T-helper 17 cell (primary cell): Measurements from ENCODE around the gene TTC7B. TPM values are rescaled to one million over a fixed set of nuclear protein-coding genes. Genes with fewer than 3 reads are reported as not detected.

Experiments
- ATAC-seq: fragments of 150-1000 bp; cut with Tn5 transposase; 2 replicates; pipeline ENCODE4 v1.10.0; 2021; ENCODE audit warnings: mild to moderate bottlenecking, moderate library complexity
- DNase-seq, 3 donors: peaks; one replicate each; pipeline versions ENCODE4 v3.0.0 to v3.0.0-alpha.2; 2020 to 2021
- H3K9me3 ChIP-seq: one replicate; pipeline ENCODE4 v1.7.0; 2013; ENCODE audit warnings: low read length, mild to moderate bottlenecking; ENCODE audit not compliant: control insufficient read depth, poor library complexity, severe bottlenecking
- H3K27ac Mint-ChIP-seq: one replicate; pipeline ENCODE4 v1.8.0; 2022; ENCODE audit warnings: mild to moderate bottlenecking, moderate library complexity, mixed read lengths
- H3K27me3 Mint-ChIP-seq: one replicate; pipeline ENCODE4 v1.8.0; 2022; ENCODE audit warnings: mixed read lengths
- H3K36me3 Mint-ChIP-seq: one replicate; pipeline ENCODE4 v1.8.0; 2022; ENCODE audit warnings: low read depth, mixed read lengths
- H3K4me1 Mint-ChIP-seq: one replicate; pipeline ENCODE4 v1.8.0; 2022; ENCODE audit warnings: mild to moderate bottlenecking, mixed read lengths
- H3K4me3 Mint-ChIP-seq: one replicate; pipeline ENCODE4 v1.8.0; 2022; ENCODE audit warnings: mild to moderate bottlenecking, moderate library complexity, mixed read lengths
- total RNA-seq, 4 donors: library from RNA in 2 of 4; stranded (reverse) in 2 of 4; gene quantifications; one replicate each; pipeline ENCODE4 v1.2.3 and lab custom pipeline; 2022 to 2026

TTC7B gene
- total RNA-seq, 2 donors from 2014 or later, result 2.5 to 28.3 TPM

- ATAC-seq, result no peak
- Mint-ChIP-seq H3K4me1 (peaks cover 2% of the 10 kb centered on the region), H3K27me3 (peaks cover 13% of the 10 kb centered on the region), H3K27ac (no peak overlapping the region), H3K36me3 (peaks cover 2% of the 10 kb centered on the region), H3K4me3 (no peak overlapping the region)
- no peaks in the 10 kb centered on the region for H3K9me3 ChIP-seq
- DNase-seq, result no peak
These were observed 324.9 kb downstream of the TTC7B start for GRCh38 chr14:90491221-90491885.

DNA sequence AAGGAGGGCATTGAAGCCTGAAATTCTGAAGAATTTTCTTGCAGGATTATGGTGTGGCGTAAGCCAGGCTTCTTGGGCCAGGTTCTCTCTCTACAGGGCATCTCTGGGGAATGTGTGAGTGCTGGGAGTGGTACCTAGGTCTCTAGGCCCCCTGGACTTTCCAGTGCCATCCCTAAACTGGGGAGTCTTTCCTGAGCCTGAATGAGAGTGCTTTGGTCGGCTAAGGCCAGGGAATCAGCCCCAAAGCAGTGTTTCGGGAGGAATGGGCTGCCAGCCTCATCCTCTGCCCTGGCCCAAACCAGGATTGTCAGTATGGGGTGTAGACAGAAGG is 325.5 kb downstream of the TTC7B start:
- H3K9me3 ChIP-seq, result no peaks in the 10 kb centered on the region
- DNase-seq (no peak), ATAC-seq (no peak)
- Mint-ChIP-seq H3K27ac (no peak overlapping the region), H3K4me3 (no peak overlapping the region), H3K4me1 (peaks cover 2% of the 10 kb centered on the region), H3K36me3 (peaks cover 2% of the 10 kb centered on the region), H3K27me3 (peaks cover 20% of the 10 kb centered on the region)

- ATAC-seq, result no peak
- peaks cover 21% of the 10 kb centered on the region for H3K27me3 Mint-ChIP-seq
- H3K9me3 ChIP-seq, result no peaks in the 10 kb centered on the region
These were observed 326.1 kb downstream of the TTC7B start for GRCh38 chr14:90489916-90490719.

DNA sequence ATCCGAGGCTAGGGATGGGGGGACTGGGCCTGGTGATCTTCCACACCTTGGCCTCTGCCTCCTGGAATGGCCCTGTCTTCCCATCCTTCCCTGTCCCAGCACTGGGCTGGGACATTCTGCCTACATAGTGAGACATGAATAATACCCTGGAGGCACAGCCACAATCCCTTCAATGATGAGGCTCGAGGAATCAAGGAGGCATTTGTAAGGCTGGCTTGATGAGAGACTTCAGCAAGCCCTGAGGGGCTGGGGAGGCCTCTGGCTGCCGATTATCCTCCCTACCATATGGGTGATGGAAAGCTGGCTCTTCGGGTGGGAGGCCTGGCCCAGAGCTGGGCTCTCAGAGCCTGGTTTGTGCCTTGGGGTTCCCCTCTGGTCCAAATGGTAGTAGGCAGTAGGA is 326.9 kb downstream of the TTC7B start:
- Mint-ChIP-seq H3K27ac (no peak overlapping the region), H3K4me1 (peaks cover 2% of the 10 kb centered on the region), H3K36me3 (peaks cover 2% of the 10 kb centered on the region), H3K4me3 (no peak overlapping the region), H3K27me3 (peaks cover 21% of the 10 kb centered on the region)
- H3K9me3 ChIP-seq, result no peaks in the 10 kb centered on the region
- no peak for ATAC-seq
- no peak for DNase-seq

More at GRCh38 chr14:90489916-90490719, 326.1 kb downstream of the TTC7B start:
- DNase-seq, result no peak
- peaks cover 2% of the 10 kb centered on the region for H3K4me1 Mint-ChIP-seq
- no peak overlapping the region for H3K27ac Mint-ChIP-seq
- peaks cover 2% of the 10 kb centered on the region for H3K36me3 Mint-ChIP-seq
- no peak overlapping the region for H3K4me3 Mint-ChIP-seq

DNA sequence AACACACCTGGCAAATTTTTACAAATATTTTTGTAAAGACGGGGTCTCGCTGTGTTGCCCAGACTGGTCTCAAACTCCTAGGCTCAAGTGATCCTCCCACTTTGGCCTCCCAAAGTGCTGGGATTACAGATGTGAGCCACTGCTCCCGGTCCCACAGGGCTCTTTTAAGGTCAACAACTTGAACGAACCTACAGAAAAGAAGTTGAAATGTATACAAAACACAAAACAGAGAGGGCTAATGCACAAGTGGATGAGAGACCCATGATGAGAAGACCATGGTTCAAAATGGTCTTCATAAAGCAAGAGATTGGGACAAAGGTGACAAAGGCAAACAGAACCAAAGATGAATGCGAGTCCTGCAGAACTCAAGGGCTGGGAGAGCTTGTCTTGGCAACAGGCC is 328.0 kb downstream of the TTC7B start:
- H3K27ac Mint-ChIP-seq, result no peak overlapping the region
- peaks cover 21% of the 10 kb centered on the region for H3K27me3 Mint-ChIP-seq
- peaks cover 11% of the 10 kb centered on the region for H3K4me1 Mint-ChIP-seq
- ATAC-seq (no peak), DNase-seq (no peak)
- H3K4me3 Mint-ChIP-seq, result no peak overlapping the region
- H3K36me3 Mint-ChIP-seq, result peaks cover 2% of the 10 kb centered on the region
- H3K9me3 ChIP-seq, result no peaks in the 10 kb centered on the region

DNA sequence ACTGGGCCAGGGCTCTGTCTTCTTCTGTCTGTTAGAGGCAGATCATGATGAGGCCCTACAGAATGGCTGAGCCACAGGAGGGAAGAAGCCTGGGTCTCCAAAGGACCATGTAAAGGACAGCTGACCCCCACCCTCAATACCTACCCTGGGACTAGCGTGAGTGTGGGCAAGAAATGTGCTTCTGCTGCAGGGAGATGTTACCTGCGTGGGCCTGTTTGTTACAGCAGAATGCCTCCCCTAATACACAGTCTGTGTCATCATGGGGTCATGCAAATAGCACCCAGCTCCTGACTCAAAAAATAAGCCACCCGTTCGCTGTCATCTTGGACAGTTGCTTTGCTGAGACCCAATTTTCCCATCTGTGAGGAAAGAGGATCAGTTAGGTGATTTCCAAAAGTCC is 328.8 kb downstream of the TTC7B start:
- DNase-seq, result no peak
- H3K4me3 Mint-ChIP-seq, result no peak overlapping the region
- H3K4me1 Mint-ChIP-seq, result peaks cover 11% of the 10 kb centered on the region
- no peaks in the 10 kb centered on the region for H3K9me3 ChIP-seq
- no peak for ATAC-seq
- H3K36me3 Mint-ChIP-seq, result peaks cover 2% of the 10 kb centered on the region
- no peak overlapping the region for H3K27ac Mint-ChIP-seq
- H3K27me3 Mint-ChIP-seq, result peaks cover 21% of the 10 kb centered on the region

- H3K9me3 ChIP-seq, result no peaks in the 10 kb centered on the region
- no peak overlapping the region for H3K27ac Mint-ChIP-seq
- H3K27me3 Mint-ChIP-seq, result peaks cover 22% of the 10 kb centered on the region
- no peak for ATAC-seq
- peaks cover 4% of the 10 kb centered on the region for H3K36me3 Mint-ChIP-seq
- H3K4me1 Mint-ChIP-seq, result peaks cover 11% of the 10 kb centered on the region
- DNase-seq, result no peak
- H3K4me3 Mint-ChIP-seq, result no peak overlapping the region
These were observed 329.2 kb downstream of the TTC7B start for GRCh38 chr14:90487031-90487430.

DNA sequence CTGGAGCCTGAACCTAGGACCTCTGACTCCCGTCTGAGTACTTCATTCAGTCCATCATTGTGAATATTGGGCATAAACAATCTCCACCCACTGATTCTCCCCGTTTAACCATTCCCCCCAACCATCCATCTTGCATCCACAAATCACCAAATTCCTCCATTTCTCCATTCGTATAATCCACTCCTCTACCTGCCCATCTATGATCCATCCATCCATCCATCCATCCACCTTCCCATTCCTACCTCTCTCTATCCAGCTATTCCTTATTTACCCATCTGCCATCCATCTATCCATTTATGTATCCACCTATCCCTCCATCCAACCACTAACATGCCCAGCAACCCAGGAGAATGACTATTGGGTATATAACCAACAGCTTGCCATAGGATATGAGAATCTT is 331.9 kb downstream of the TTC7B start:
- no peaks in the 10 kb centered on the region for H3K9me3 ChIP-seq
- peaks cover 31% of the 10 kb centered on the region for H3K27me3 Mint-ChIP-seq
- DNase-seq (no peak), ATAC-seq (no peak)
- H3K36me3 Mint-ChIP-seq, result peaks cover 5% of the 10 kb centered on the region
- peak overlapping the region; percentile 0 for H3K4me3 Mint-ChIP-seq
- no peak overlapping the region for H3K27ac Mint-ChIP-seq
- H3K4me1 Mint-ChIP-seq, result peaks cover 11% of the 10 kb centered on the region

DNA sequence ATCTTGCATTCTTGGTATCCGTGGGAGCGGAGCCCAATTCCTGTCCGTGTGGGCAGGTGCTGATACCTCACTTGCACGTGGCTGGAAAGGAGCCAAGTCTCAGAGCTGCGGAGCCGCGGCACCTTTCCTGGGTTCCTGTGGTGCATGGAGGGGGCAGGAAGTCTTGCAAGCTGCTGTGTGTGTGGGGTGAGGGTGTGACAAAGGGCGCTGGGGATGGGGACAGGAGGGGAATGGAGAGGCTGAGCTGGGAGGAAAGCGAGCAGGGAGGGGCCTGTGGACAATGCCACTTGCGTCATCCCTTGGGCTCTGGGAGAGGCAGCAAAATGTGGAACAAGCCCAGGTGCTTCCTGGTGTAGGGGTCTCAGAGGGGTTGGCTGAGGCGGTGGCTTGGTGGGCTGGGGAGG is 332.7 kb downstream of the TTC7B start:
- no peaks in the 10 kb centered on the region for H3K9me3 ChIP-seq
- H3K27ac Mint-ChIP-seq, result no peak overlapping the region
- ATAC-seq (peak; percentile 23), DNase-seq (no peak)
- peaks cover 5% of the 10 kb centered on the region for H3K36me3 Mint-ChIP-seq
- H3K27me3 Mint-ChIP-seq, result peaks cover 26% of the 10 kb centered on the region
- H3K4me1 Mint-ChIP-seq, result peaks cover 11% of the 10 kb centered on the region
- H3K4me3 Mint-ChIP-seq, result peak overlapping the region; percentile 69

- ATAC-seq (no peak), DNase-seq (no peak)
- H3K9me3 ChIP-seq, result no peaks in the 10 kb centered on the region
- peaks cover 11% of the 10 kb centered on the region for H3K4me1 Mint-ChIP-seq
- peaks cover 28% of the 10 kb centered on the region for H3K27me3 Mint-ChIP-seq
- H3K4me3 Mint-ChIP-seq, result peak overlapping the region; percentile 69
- H3K36me3 Mint-ChIP-seq, result peaks cover 5% of the 10 kb centered on the region
- H3K27ac Mint-ChIP-seq, result no peak overlapping the region
These were observed 333.1 kb downstream of the TTC7B start for GRCh38 chr14:90483117-90483516.

GRCh38 chr14:90475298-90475697 is 340.9 kb downstream of the TTC7B start:
- Mint-ChIP-seq H3K4me3 (no peak overlapping the region), H3K27me3 (peaks cover 20% of the 10 kb centered on the region), H3K36me3 (no peaks in the 10 kb centered on the region), H3K4me1 (no peaks in the 10 kb centered on the region), H3K27ac (no peak overlapping the region)
- DNase-seq (no peak), ATAC-seq (no peak)
- H3K9me3 ChIP-seq, result peaks cover 4% of the 10 kb centered on the region
